ENCODE measurements around the gene ACVR2B.

GRCh38 chr3:38510631-38511030 lies 56.9 kb downstream of the ACVR2B start:
- TF ChIP-seq EZH2 (IDR thresholded peaks at IDR 0.05; ENCODE audit: borderline replicate concordance, insufficient read depth, low read depth, low read length, poor library complexity, severe bottlenecking) (no peak), CTCF (IDR thresholded peaks at IDR 0.05) (no peak)
